ENCODE results near the gene ITPA.

- TF ChIP-seq POLR2A (IDR thresholded peaks at IDR 0.05; ENCODE audit: low read depth, low read length) (peak; percentile 73), EZH2 (IDR thresholded peaks at IDR 0.05; ENCODE audit: borderline replicate concordance, low read depth, low read length, severe bottlenecking) (no peak), CTCF (IDR thresholded peaks at IDR 0.05; ENCODE audit: extremely low read depth in 1 of 2, insufficient read depth in 1 of 2, low read depth in 1 of 2, low read length in 2 of 2) (no peak), POLR2AphosphoS5 (IDR thresholded peaks at IDR 0.05; ENCODE audit: insufficient read depth, low read depth, low read length) (peak; percentile 56), GATA2 (IDR thresholded peaks at IDR 0.05; ENCODE audit: insufficient read depth, insufficient read length, low read depth, low read length) (no peak), MYC (IDR thresholded peaks at IDR 0.05; ENCODE audit: low read depth, low read length) (no peak), JUN (IDR thresholded peaks at IDR 0.05; ENCODE audit: borderline replicate concordance, insufficient read depth, insufficient read length, low read depth) (no peak), FOS (IDR thresholded peaks at IDR 0.05; ENCODE audit: borderline replicate concordance, insufficient read depth, low read length) (no peak)
Observed at GRCh38 chr20:3239026-3239866, 29.9 kb downstream of the ITPA start, which contains the start of gene SLC4A11.
